CD4-positive, CD25-positive, alpha-beta regulatory T cell (primary cell): ENCODE measurements around the gene KIF18A. TPM values are rescaled to one million over a fixed set of nuclear protein-coding genes. Genes with fewer than 3 reads are reported as not detected.

Experiments
- ATAC-seq, 2 donors: fragments of 150-1000 bp; cut with Tn5 transposase; one replicate each; pipeline ENCODE4 v1.10.0; 2021; ENCODE audit warnings: low read depth in 2 of 2, moderate number of reproducible peaks in 2 of 2, moderate library complexity in 1 of 2
- DNase-seq, 3 donors: peaks; one replicate each; pipeline versions ENCODE4 v3.0.0 to v3.0.0-alpha.2; 2012 to 2022; ENCODE audit warnings: mixed read lengths in 1 of 3
- H3K27ac ChIP-seq: one replicate; pipeline ENCODE4 v1.7.0; 2013; ENCODE audit warnings: mild to moderate bottlenecking, low read length; ENCODE audit not compliant: insufficient read depth, poor library complexity, severe bottlenecking
- H3K27me3 ChIP-seq: one replicate; pipeline ENCODE4 v1.7.0; 2013; ENCODE audit warnings: low read length; ENCODE audit not compliant: control insufficient read depth, insufficient read depth
- H3K36me3 ChIP-seq: one replicate; pipeline ENCODE4 v1.7.0; 2013; ENCODE audit warnings: mild to moderate bottlenecking, low read length, moderate library complexity; ENCODE audit not compliant: control insufficient read depth, insufficient read depth
- H3K4me1 ChIP-seq: 2 replicates; pipeline ENCODE4 v1.7.0; 2013; ENCODE audit warnings: mild to moderate bottlenecking, low read length; ENCODE audit not compliant: insufficient read depth, control insufficient read depth, poor library complexity, severe bottlenecking
- H3K4me3 ChIP-seq: one replicate; pipeline ENCODE4 v1.7.0; 2013; ENCODE audit warnings: low read depth, mild to moderate bottlenecking, low read length, moderate library complexity
- H3K9me3 ChIP-seq, 2 experiments: 1 replicate in 1 of 2; 2 replicates in 1 of 2; pipeline ENCODE4 v1.7.0; 2013; ENCODE audit warnings: low read length in 2 of 2, mild to moderate bottlenecking in 1 of 2, moderate library complexity in 1 of 2; ENCODE audit not compliant: control insufficient read depth in 2 of 2
- H3K27ac Mint-ChIP-seq, 3 donors: one replicate each; pipeline ENCODE4 v1.8.0; 2020 to 2022; ENCODE audit warnings: mild to moderate bottlenecking in 3 of 3, mixed read lengths in 3 of 3, moderate library complexity in 2 of 3
- H3K27me3 Mint-ChIP-seq: one replicate; pipeline ENCODE4 v1.8.0; 2022; ENCODE audit warnings: mild to moderate bottlenecking, mixed read lengths
- H3K36me3 Mint-ChIP-seq: one replicate; pipeline ENCODE4 v1.8.0; 2020; ENCODE audit warnings: mixed read lengths
- H3K4me1 Mint-ChIP-seq, 4 donors: one replicate each; pipeline ENCODE4 v1.8.0; 2020 to 2022; ENCODE audit warnings: mixed read lengths in 4 of 4, mild to moderate bottlenecking in 1 of 4
- H3K4me3 Mint-ChIP-seq, 4 donors: one replicate each; pipeline ENCODE4 v1.8.0; 2020 to 2022; ENCODE audit warnings: mild to moderate bottlenecking in 4 of 4, mixed read lengths in 4 of 4, moderate library complexity in 3 of 4
- H3K9me3 Mint-ChIP-seq, 7 donors: one replicate each; pipeline ENCODE4 v1.8.0; 2020 to 2022; ENCODE audit warnings: mixed read lengths in 7 of 7, mild to moderate bottlenecking in 3 of 7, moderate library complexity in 2 of 7
- polyA plus RNA-seq, 4 donors: library from polyadenylated mRNA; unstranded; fragments of 300-500 nt; fragmentation: Illumina TruSeq; gene quantifications; one replicate each; pipeline ENCODE4 v1.2.3, GENCODE V29; 2021
- total RNA-seq: library from RNA; stranded (reverse); gene quantifications from one replicate; pipeline ENCODE4 v1.2.3, GENCODE V29; 2022

Gene KIF18A
- total and polyA plus RNA-seq, 5 donors from 2014 or later = 1.1 to 10.6 (median 1.6) TPM

DNA sequence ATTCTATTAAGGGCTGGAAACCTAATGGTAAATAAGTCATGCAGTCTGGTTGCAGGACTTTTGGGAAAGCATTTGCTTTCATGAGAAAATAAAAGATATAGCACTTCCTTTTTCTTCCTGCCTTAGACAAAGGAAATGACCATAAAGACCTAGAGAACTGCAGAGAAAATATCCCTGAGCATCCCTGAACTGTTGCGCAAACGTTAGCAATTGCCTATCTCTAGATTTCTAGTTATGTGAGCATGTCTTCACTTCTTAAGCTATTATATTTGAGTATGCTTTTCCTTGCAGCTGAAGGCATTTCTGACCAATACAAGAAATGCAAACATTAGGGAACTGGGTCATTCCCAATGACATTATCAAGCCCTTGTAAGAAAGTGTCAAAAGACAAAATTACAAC, 110.6 kb downstream of the KIF18A start:
- peaks cover 0 to 5% (median 0%) of the 10 kb centered on the region in 4 donors for H3K4me1 Mint-ChIP-seq
- no peak overlapping the region for H3K4me3 Mint-ChIP-seq
- Histone ChIP-seq H3K4me1 (no peaks in the 10 kb centered on the region), H3K9me3 (peaks cover 2 to 18% of the 10 kb centered on the region in 2 experiments), H3K36me3 (no peaks in the 10 kb centered on the region), H3K4me3 (no peak overlapping the region), H3K27ac (no peak overlapping the region), H3K27me3 (no peaks in the 10 kb centered on the region)
- ATAC-seq (no peak), DNase-seq (no peak)
- no peaks in the 10 kb centered on the region for H3K27me3 Mint-ChIP-seq
- no peak overlapping the region for H3K27ac Mint-ChIP-seq
- H3K36me3 Mint-ChIP-seq = no peaks in the 10 kb centered on the region
- peaks cover 0 to 21% (median 7%) of the 10 kb centered on the region in 7 donors for H3K9me3 Mint-ChIP-seq

DNA sequence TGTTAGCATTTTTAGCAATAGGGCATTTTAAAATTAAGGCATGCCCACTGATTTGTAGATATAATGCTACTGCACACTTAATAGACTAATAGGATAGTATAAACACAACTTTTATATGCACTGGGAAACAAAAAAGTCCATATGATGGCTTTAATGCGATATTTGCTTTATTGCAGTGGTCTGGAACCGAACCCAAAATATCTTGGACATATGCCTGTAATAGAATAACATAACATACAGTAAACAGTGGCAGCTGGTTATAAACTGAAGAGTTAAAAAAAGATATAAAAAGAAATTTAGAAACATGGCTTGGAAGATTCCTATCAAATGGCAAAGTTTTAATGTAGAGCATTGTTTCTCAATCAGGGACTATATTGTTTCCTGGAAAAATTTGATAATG, 111.9 kb downstream of the KIF18A start:
- Histone ChIP-seq H3K27ac (no peak overlapping the region), H3K36me3 (no peaks in the 10 kb centered on the region), H3K4me1 (no peaks in the 10 kb centered on the region), H3K9me3 (peaks cover 2 to 8% of the 10 kb centered on the region in 2 experiments), H3K4me3 (no peak overlapping the region), H3K27me3 (no peaks in the 10 kb centered on the region)
- Mint-ChIP-seq H3K4me3 (no peak overlapping the region), H3K36me3 (no peaks in the 10 kb centered on the region), H3K27ac (no peak overlapping the region), H3K4me1 (peaks cover 0 to 5% (median 0%) of the 10 kb centered on the region in 4 donors), H3K27me3 (no peaks in the 10 kb centered on the region), H3K9me3 (peaks cover 0 to 13% (median 4%) of the 10 kb centered on the region in 7 donors)
- DNase-seq (no peak), ATAC-seq (no peak)

DNA sequence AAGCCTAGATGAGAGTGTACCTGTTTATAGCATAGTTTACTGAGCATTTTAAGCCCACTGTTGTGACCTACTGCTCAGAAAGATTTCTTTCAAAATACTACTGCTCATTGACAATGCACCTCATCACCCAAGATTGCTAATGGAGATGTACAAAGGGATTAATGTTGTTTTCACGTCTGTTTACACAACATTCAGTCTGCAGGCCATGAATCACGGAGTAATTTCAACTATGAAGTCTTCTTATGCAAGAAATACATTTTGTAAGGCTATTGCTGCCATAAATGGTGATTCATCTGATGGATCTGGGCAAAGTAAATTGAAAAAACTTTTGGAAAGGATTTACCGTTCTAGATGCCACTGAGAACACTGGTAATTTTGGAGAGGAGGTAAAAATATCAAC, 112.9 kb downstream of the KIF18A start:
- Mint-ChIP-seq H3K36me3 (no peaks in the 10 kb centered on the region), H3K27me3 (no peaks in the 10 kb centered on the region), H3K4me3 (no peak overlapping the region), H3K9me3 (peaks cover 0 to 8% (median 2%) of the 10 kb centered on the region in 7 donors), H3K4me1 (peaks cover 0 to 5% (median 0%) of the 10 kb centered on the region in 4 donors), H3K27ac (no peak overlapping the region)
- DNase-seq (no peak), ATAC-seq (no peak)
- Histone ChIP-seq H3K27me3 (no peaks in the 10 kb centered on the region), H3K9me3 (peaks cover 2 to 6% of the 10 kb centered on the region in 2 experiments), H3K36me3 (no peaks in the 10 kb centered on the region), H3K27ac (no peak overlapping the region), H3K4me1 (no peaks in the 10 kb centered on the region), H3K4me3 (no peak overlapping the region)

DNA sequence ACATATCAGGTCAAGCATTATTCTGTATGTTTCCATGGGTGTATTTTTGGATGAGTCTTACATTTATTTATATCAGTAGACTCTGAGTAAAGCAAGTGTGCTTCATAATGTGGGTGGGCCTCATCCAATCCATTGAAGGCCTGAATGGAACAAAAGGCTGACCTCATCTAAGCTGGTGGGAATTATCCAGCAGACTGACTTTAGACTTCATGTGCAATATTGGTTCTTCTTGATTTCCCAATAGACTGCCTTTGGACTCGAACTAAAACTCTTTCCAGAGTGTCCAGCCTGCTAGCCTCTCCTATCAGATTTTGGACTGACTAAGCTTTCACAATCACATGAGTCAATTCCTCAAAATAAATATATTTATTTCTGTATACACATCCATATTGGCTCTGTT, 116.2 kb downstream of the KIF18A start:
- Mint-ChIP-seq H3K4me3 (no peak overlapping the region), H3K4me1 (no peaks in the 10 kb centered on the region), H3K9me3 (peaks cover 0 to 8% (median 1%) of the 10 kb centered on the region in 7 donors), H3K36me3 (no peaks in the 10 kb centered on the region), H3K27me3 (no peaks in the 10 kb centered on the region), H3K27ac (no peak overlapping the region)
- Histone ChIP-seq H3K4me3 (no peak overlapping the region), H3K27me3 (no peaks in the 10 kb centered on the region), H3K27ac (no peak overlapping the region), H3K4me1 (no peaks in the 10 kb centered on the region), H3K9me3 (no peaks in the 10 kb centered on the region), H3K36me3 (no peaks in the 10 kb centered on the region)
- no peak for DNase-seq
- ATAC-seq = no peak

DNA sequence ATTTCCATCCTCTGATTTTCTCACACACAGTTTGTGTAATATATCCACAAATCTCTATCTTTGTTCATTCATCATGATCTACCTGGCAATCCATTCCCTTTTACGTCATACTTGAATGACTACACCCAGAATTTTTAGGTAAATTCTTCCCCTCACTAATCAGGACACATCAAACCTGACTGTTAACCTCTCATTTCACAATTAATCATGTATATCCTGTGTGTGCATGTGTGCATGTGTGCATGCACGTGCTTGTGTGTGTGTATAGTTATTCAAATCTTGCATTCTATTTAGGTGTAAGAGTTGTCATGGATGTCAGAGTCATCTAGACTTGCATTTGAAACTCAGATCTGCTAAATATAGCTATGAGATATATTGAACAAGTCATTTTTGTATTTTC, 130.4 kb downstream of the KIF18A start:
- H3K27ac ChIP-seq = no peak overlapping the region
- H3K9me3 ChIP-seq = no peaks in the 10 kb centered on the region
- Mint-ChIP-seq H3K4me3 (no peak overlapping the region), H3K27me3 (peaks cover 6% of the 10 kb centered on the region), H3K4me1 (no peaks in the 10 kb centered on the region), H3K9me3 (peaks cover 0 to 4% (median 0%) of the 10 kb centered on the region in 7 donors), H3K36me3 (no peaks in the 10 kb centered on the region), H3K27ac (no peak overlapping the region)
- DNase-seq (no peak), ATAC-seq (no peak)
- no peaks in the 10 kb centered on the region for H3K27me3 ChIP-seq
- H3K4me3 ChIP-seq = no peak overlapping the region
- H3K4me1 ChIP-seq = no peaks in the 10 kb centered on the region
- no peaks in the 10 kb centered on the region for H3K36me3 ChIP-seq

DNA sequence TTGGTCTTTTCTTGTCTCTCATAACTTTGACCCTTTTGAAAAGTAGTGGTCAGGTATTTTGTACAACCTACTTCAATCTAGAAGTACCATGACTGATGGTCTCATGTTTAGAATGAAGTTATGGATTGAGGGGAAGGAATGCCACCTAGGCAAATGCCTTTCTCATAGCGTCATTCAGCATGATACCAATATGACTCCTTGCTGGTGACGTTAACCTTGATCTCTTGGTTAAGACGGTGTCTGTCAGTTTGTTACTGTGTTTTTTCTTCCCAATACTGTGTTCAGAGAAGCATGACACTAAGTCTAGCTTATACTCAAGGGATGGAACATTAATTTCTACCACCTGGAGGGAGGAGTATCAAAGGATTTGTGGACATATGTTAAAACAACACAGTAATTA, 130.9 kb downstream of the KIF18A start:
- no peak for DNase-seq
- Histone ChIP-seq H3K4me1 (no peaks in the 10 kb centered on the region), H3K27me3 (no peaks in the 10 kb centered on the region), H3K27ac (no peak overlapping the region), H3K4me3 (no peak overlapping the region), H3K9me3 (no peaks in the 10 kb centered on the region), H3K36me3 (no peaks in the 10 kb centered on the region)
- Mint-ChIP-seq H3K27me3 (peaks cover 6% of the 10 kb centered on the region), H3K4me3 (no peak overlapping the region), H3K4me1 (no peaks in the 10 kb centered on the region), H3K9me3 (peaks cover 0 to 4% (median 0%) of the 10 kb centered on the region in 7 donors), H3K36me3 (no peaks in the 10 kb centered on the region), H3K27ac (no peak overlapping the region)
- no peak for ATAC-seq

DNA sequence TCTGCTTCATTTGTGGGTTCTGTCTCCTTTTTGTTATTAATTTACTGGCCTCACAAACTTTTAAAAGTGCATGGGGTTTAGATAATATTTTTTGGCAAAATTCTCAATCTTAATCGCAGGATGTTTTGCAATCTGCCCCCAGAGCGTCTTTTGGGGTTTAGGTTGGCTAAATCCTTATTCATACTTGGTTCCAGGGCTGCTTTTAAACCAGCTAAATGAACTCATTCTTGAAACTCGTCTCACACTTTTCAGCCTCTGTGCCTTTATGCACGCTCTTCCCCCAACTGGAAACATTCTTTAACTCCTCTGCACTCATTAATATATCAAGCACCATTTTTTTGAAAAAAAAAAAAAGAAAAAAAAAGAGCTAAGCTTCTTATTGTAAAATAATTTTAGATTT, 131.7 kb downstream of the KIF18A start:
- H3K27ac Mint-ChIP-seq = no peak overlapping the region
- peaks cover 6% of the 10 kb centered on the region for H3K27me3 Mint-ChIP-seq
- Histone ChIP-seq H3K4me3 (no peak overlapping the region), H3K36me3 (no peaks in the 10 kb centered on the region), H3K27me3 (no peaks in the 10 kb centered on the region), H3K9me3 (no peaks in the 10 kb centered on the region), H3K4me1 (no peaks in the 10 kb centered on the region), H3K27ac (no peak overlapping the region)
- no peak overlapping the region for H3K4me3 Mint-ChIP-seq
- ATAC-seq (no peak), DNase-seq (no peak)
- no peaks in the 10 kb centered on the region for H3K4me1 Mint-ChIP-seq
- H3K36me3 Mint-ChIP-seq = no peaks in the 10 kb centered on the region
- H3K9me3 Mint-ChIP-seq = peaks cover 0 to 4% (median 0%) of the 10 kb centered on the region in 7 donors

DNA sequence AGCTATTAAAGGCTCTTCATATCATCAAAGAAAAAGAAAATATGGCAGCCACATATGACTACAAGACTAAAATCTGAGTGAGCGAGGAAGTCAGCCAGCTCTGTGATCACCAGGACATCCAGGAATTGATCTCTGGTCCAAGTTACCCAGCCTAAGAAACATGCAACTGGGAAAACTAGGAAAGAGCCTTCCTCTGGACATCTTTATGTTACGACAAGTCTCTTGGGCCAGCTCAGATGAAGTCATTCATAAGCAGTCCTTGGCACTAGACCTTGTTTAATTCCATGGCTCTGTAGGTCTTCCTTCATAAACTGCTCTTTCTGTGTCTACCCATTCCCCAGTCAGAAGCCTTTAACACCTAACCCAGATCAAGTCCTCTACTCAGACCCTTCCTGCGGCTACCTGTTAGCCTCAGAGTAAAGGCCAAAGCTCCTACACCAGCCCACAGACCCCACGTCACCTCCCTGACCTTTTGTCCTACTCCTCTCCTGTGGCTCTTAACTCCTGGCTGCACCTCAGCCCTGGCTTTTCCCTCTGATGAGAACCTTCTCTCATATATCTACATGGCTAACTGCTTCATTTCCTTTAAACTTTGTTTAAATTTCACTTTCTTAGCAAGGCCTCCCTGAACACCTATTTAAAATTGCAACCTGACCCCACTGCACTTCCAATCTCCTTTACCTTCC, 134.0 kb downstream of the KIF18A start:
- no peaks in the 10 kb centered on the region for H3K9me3 ChIP-seq
- Mint-ChIP-seq H3K4me1 (no peaks in the 10 kb centered on the region), H3K36me3 (no peaks in the 10 kb centered on the region), H3K27ac (no peak overlapping the region), H3K9me3 (peaks cover 0 to 2% (median 0%) of the 10 kb centered on the region in 7 donors), H3K4me3 (no peak overlapping the region), H3K27me3 (peaks cover 6% of the 10 kb centered on the region)
- no peak overlapping the region for H3K4me3 ChIP-seq
- H3K27ac ChIP-seq = no peak overlapping the region
- no peaks in the 10 kb centered on the region for H3K27me3 ChIP-seq
- no peaks in the 10 kb centered on the region for H3K36me3 ChIP-seq
- ATAC-seq = no peak
- no peaks in the 10 kb centered on the region for H3K4me1 ChIP-seq
- DNase-seq = no peak
